ENCODE measurements around the gene TRIM39. TPM values are rescaled to one million over a fixed set of nuclear protein-coding genes. Genes with fewer than 3 reads are reported as not detected.

TRIM39 gene
- total RNA-seq, 1 experiment from 2014 or later = 16.2 TPM

- peaks cover 15% of the 10 kb centered on the region for H3K79me2 ChIP-seq (ENCODE audit: low read length)
- no peaks in the 10 kb centered on the region for H3K9me2 ChIP-seq (replicated peaks; ENCODE audit: insufficient read depth, low read length)
- DNase-seq = no peak
- H2AFZ ChIP-seq (ENCODE audit: low read length) = no peak overlapping the region
- peaks cover 16% of the 10 kb centered on the region; the same call in 1 of the 2 replicates for H3K36me3 ChIP-seq (ENCODE audit: insufficient read depth, low read length)
- H3K27me3 ChIP-seq (ENCODE audit: low read length) = no peaks in the 10 kb centered on the region
- no peaks in the 10 kb centered on the region for H4K20me1 ChIP-seq (ENCODE audit: insufficient read depth, low read depth, low read length)
- H3K9me3 ChIP-seq (ENCODE audit: low read length) = no peaks in the 10 kb centered on the region
- no peak overlapping the region for H3K4me3 ChIP-seq (ENCODE audit: low read length)
- no peak overlapping the region for H3K4me2 ChIP-seq (ENCODE audit: low read depth, low read length, poor library complexity, severe bottlenecking)
- peaks cover 10% of the 10 kb centered on the region for H3K4me1 ChIP-seq (ENCODE audit: low read length)
- H3K27ac ChIP-seq (ENCODE audit: low read length) = no peak overlapping the region
- no peak overlapping the region for H3K9ac ChIP-seq (ENCODE audit: low read length)
Observed at GRCh38 chr6:30331981-30332380, 5.3 kb downstream of the TRIM39 start.

DNA sequence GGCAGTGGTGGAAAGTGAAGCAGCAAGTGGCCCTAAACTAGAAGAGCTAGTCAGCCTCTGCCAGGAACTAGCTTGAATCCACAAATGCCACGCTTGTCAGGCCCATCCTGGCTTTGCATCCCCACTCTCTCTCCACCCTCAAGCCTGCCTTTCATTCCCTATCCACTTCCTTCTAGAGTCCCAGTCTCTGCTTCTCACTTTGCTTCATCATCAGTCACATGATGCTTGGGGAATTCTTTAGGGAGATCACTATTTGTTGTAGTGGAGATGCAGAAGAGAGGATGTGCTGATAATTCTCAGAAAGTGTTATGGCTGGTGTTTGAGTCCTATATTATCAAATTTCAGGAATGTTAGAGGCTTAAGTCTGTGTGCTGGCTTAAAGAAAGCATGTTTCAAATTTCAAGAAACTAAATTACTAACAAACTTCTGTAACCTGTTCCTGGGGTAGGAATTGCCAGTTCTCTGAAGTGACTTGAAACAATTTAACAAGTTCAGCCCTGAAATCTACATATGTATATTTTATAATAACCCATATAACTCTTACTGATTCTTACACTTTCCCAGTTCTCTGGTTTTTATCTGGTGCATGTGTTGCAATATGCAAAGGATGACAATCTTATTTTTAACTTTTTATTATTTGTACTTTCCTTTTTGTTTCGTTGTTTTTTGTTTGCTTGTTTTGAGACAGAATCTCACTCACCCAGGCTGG is 7.5 kb downstream of the TRIM39 start:
- peaks cover 16% of the 10 kb centered on the region; the same call in 1 of the 2 replicates for H3K36me3 ChIP-seq (ENCODE audit: insufficient read depth, low read length)
- no peaks in the 10 kb centered on the region for H4K20me1 ChIP-seq (ENCODE audit: insufficient read depth, low read depth, low read length)
- H3K27me3 ChIP-seq (ENCODE audit: low read length) = no peaks in the 10 kb centered on the region
- H3K79me2 ChIP-seq (ENCODE audit: low read length) = no peaks in the 10 kb centered on the region
- no peak overlapping the region for H3K4me3 ChIP-seq (ENCODE audit: low read length)
- H3K9me2 ChIP-seq (replicated peaks; ENCODE audit: insufficient read depth, low read length) = no peaks in the 10 kb centered on the region
- no peaks in the 10 kb centered on the region for H3K4me1 ChIP-seq (ENCODE audit: low read length)
- no peaks in the 10 kb centered on the region for H3K9me3 ChIP-seq (ENCODE audit: low read length)
- H3K4me2 ChIP-seq (ENCODE audit: low read depth, low read length, poor library complexity, severe bottlenecking) = no peak overlapping the region
- no peak for DNase-seq
- H3K9ac ChIP-seq (ENCODE audit: low read length) = no peak overlapping the region
- H3K27ac ChIP-seq (ENCODE audit: low read length) = no peak overlapping the region
- H2AFZ ChIP-seq (ENCODE audit: low read length) = no peak overlapping the region

- no peaks in the 10 kb centered on the region for H3K9me3 ChIP-seq (ENCODE audit: low read length)
- DNase-seq = no peak
- H2AFZ ChIP-seq (ENCODE audit: low read length) = no peak overlapping the region
- peaks cover under 1% of the 10 kb centered on the region for H3K79me2 ChIP-seq (ENCODE audit: low read length)
- no peak overlapping the region for H3K4me3 ChIP-seq (ENCODE audit: low read length)
- H3K36me3 ChIP-seq (ENCODE audit: insufficient read depth, low read length) = peaks cover 13% of the 10 kb centered on the region; the same call in 1 of the 2 replicates
- H3K27ac ChIP-seq (ENCODE audit: low read length) = no peak overlapping the region
- H3K27me3 ChIP-seq (ENCODE audit: low read length) = no peaks in the 10 kb centered on the region
- peaks cover 7% of the 10 kb centered on the region for H3K4me1 ChIP-seq (ENCODE audit: low read length)
- H4K20me1 ChIP-seq (ENCODE audit: insufficient read depth, low read depth, low read length) = no peaks in the 10 kb centered on the region
- no peak overlapping the region for H3K9ac ChIP-seq (ENCODE audit: low read length)
- no peak overlapping the region for H3K4me2 ChIP-seq (ENCODE audit: low read depth, low read length, poor library complexity, severe bottlenecking)
- H3K9me2 ChIP-seq (replicated peaks; ENCODE audit: insufficient read depth, low read length) = no peaks in the 10 kb centered on the region
Observed at GRCh38 chr6:30340589-30341054, 13.9 kb downstream of the TRIM39 start.

GRCh38 chr6:30341218-30341617 is 14.5 kb downstream of the TRIM39 start:
- peaks cover 9% of the 10 kb centered on the region; the same call in 1 of the 2 replicates for H3K36me3 ChIP-seq (ENCODE audit: insufficient read depth, low read length)
- no peak for DNase-seq
- peaks cover 5% of the 10 kb centered on the region for H3K79me2 ChIP-seq (ENCODE audit: low read length)
- H4K20me1 ChIP-seq (ENCODE audit: insufficient read depth, low read depth, low read length) = no peaks in the 10 kb centered on the region
- no peak overlapping the region for H2AFZ ChIP-seq (ENCODE audit: low read length)
- H3K27me3 ChIP-seq (ENCODE audit: low read length) = no peaks in the 10 kb centered on the region
- H3K27ac ChIP-seq (ENCODE audit: low read length) = no peak overlapping the region
- no peak overlapping the region for H3K4me2 ChIP-seq (ENCODE audit: low read depth, low read length, poor library complexity, severe bottlenecking)
- no peak overlapping the region for H3K4me3 ChIP-seq (ENCODE audit: low read length)
- peaks cover 13% of the 10 kb centered on the region for H3K4me1 ChIP-seq (ENCODE audit: low read length)
- H3K9ac ChIP-seq (ENCODE audit: low read length) = no peak overlapping the region
- H3K9me2 ChIP-seq (replicated peaks; ENCODE audit: insufficient read depth, low read length) = no peaks in the 10 kb centered on the region
- no peaks in the 10 kb centered on the region for H3K9me3 ChIP-seq (ENCODE audit: low read length)

GRCh38 chr6:30341728-30342127 is 15.0 kb downstream of the TRIM39 start:
- H3K9ac ChIP-seq (ENCODE audit: low read length) = no peak overlapping the region
- no peaks in the 10 kb centered on the region for H3K9me3 ChIP-seq (ENCODE audit: low read length)
- no peak overlapping the region for H3K27ac ChIP-seq (ENCODE audit: low read length)
- peaks cover 7% of the 10 kb centered on the region; the same call in 1 of the 2 replicates for H3K36me3 ChIP-seq (ENCODE audit: insufficient read depth, low read length)
- H3K4me2 ChIP-seq (ENCODE audit: low read depth, low read length, poor library complexity, severe bottlenecking) = no peak overlapping the region
- H3K4me1 ChIP-seq (ENCODE audit: low read length) = peaks cover 15% of the 10 kb centered on the region
- no peak for DNase-seq
- no peaks in the 10 kb centered on the region for H4K20me1 ChIP-seq (ENCODE audit: insufficient read depth, low read depth, low read length)
- H3K79me2 ChIP-seq (ENCODE audit: low read length) = peaks cover 5% of the 10 kb centered on the region
- no peaks in the 10 kb centered on the region for H3K9me2 ChIP-seq (replicated peaks; ENCODE audit: insufficient read depth, low read length)
- no peak overlapping the region for H2AFZ ChIP-seq (ENCODE audit: low read length)
- no peaks in the 10 kb centered on the region for H3K27me3 ChIP-seq (ENCODE audit: low read length)
- H3K4me3 ChIP-seq (ENCODE audit: low read length) = no peak overlapping the region

- H3K36me3 ChIP-seq (ENCODE audit: insufficient read depth, low read length) = peaks cover 9% of the 10 kb centered on the region; the same call in 1 of the 2 replicates
- peak overlapping the region; percentile 98 for H3K4me3 ChIP-seq (ENCODE audit: low read length)
Observed at GRCh38 chr6:30344191-30344867, 17.6 kb downstream of the TRIM39 start.

DNA sequence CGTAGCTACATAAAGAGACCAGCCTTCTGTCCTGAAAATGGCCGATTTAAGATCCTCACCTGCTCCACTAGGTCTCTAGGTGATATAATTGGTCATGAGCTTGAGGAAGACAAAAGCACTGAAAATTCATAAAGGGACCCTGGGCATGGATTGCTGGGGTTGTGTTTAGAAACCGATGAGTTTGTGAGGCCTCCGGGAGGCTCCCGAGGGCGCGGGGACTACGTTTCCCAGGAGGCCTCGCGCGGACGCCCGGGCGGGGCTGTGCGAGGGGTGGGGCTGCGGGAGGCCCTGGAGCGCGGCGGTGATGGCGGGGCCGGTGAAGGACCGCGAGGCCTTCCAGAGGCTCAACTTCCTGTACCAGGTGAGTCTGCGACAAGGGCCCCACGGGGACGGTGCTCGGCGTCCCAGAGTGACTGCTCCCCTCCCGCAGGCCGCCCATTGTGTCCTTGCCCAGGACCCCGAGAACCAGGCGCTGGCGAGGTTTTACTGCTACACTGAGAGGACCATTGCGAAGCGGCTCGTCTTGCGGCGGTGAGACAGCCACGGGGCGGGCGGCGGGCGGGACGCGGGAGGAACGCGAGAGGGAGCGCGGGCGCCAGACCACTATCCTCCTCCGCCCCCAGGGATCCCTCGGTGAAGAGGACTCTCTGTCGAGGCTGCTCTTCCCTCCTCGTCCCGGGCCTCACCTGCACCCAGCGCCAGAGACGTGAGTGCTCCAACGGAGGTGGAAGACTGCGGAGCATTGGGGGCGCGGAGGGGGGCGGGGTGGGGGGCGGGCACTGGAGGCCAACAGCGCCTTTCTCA is 18.3 kb downstream of the TRIM39 start, which contains the start of gene RPP21:
TSS of gene RPP21 (plus strand) at position 289 of the 804 bp plus-strand sequence. CDS start at position 305, 16 bp downstream.
- peak; percentile 96 for DNase-seq
- peaks cover 4% of the 10 kb centered on the region; the same call in 1 of the 2 replicates for H3K36me3 ChIP-seq (ENCODE audit: insufficient read depth, low read length)
- no peaks in the 10 kb centered on the region for H3K9me3 ChIP-seq (ENCODE audit: low read length)
- peak within 1 kb of the TSS; percentile 98 for H3K4me3 ChIP-seq (ENCODE audit: low read length)
- H3K9me2 ChIP-seq (replicated peaks; ENCODE audit: insufficient read depth, low read length) = no peaks in the 10 kb centered on the region
- peak within 1 kb of the TSS; percentile 79 for H2AFZ ChIP-seq (ENCODE audit: low read length)
- H3K4me1 ChIP-seq (ENCODE audit: low read length) = peaks cover 22% of the 10 kb centered on the region
- H3K27me3 ChIP-seq (ENCODE audit: low read length) = no peaks in the 10 kb centered on the region
- H3K27ac ChIP-seq (ENCODE audit: low read length) = no peak within 1 kb of the TSS
- no peaks in the 10 kb centered on the region for H4K20me1 ChIP-seq (ENCODE audit: insufficient read depth, low read depth, low read length)
- H3K9ac ChIP-seq (ENCODE audit: low read length) = peak within 1 kb of the TSS; percentile 93
- peak within 1 kb of the TSS; percentile 98 for H3K4me2 ChIP-seq (ENCODE audit: low read depth, low read length, poor library complexity, severe bottlenecking)
- peaks cover 5% of the 10 kb centered on the region for H3K79me2 ChIP-seq (ENCODE audit: low read length)

More at GRCh38 chr6:30344191-30344867, 17.6 kb downstream of the TRIM39 start:
- H3K4me2 ChIP-seq (ENCODE audit: low read depth, low read length, poor library complexity, severe bottlenecking) = peak overlapping the region; percentile 98
- H4K20me1 ChIP-seq (ENCODE audit: insufficient read depth, low read depth, low read length) = no peaks in the 10 kb centered on the region
- peak overlapping the region; percentile 93 for H3K9ac ChIP-seq (ENCODE audit: low read length)
- H3K27ac ChIP-seq (ENCODE audit: low read length) = no peak overlapping the region
- no peaks in the 10 kb centered on the region for H3K27me3 ChIP-seq (ENCODE audit: low read length)
- H2AFZ ChIP-seq (ENCODE audit: low read length) = peak overlapping the region; percentile 55
- H3K4me1 ChIP-seq (ENCODE audit: low read length) = peaks cover 21% of the 10 kb centered on the region
- no peaks in the 10 kb centered on the region for H3K9me2 ChIP-seq (replicated peaks; ENCODE audit: insufficient read depth, low read length)
- H3K79me2 ChIP-seq (ENCODE audit: low read length) = peaks cover 5% of the 10 kb centered on the region
- H3K9me3 ChIP-seq (ENCODE audit: low read length) = no peaks in the 10 kb centered on the region
- no peak for DNase-seq

Measured in Karpas-422 (cell line).